Right lobe of liver (tissue), 6 donors: ENCODE results near the gene CCT2. TPM values are rescaled to one million over a fixed set of nuclear protein-coding genes. Genes with fewer than 3 reads are reported as not detected.

Experiments
- ATAC-seq, 4 donors: fragments of 200-7000 bp; cut with Tn5 transposase; one replicate each; pipeline ENCODE4 v1.9.1; 2020; ENCODE audit warnings: mild to moderate bottlenecking in 4 of 4, moderate library complexity in 4 of 4
- DNase-seq, 3 donors: peaks; one replicate each; pipeline ENCODE4 v3.0.0-alpha.2; 2020
- H3K27ac ChIP-seq, 3 donors: fragments of 200-600 bp; one replicate each; pipeline ENCODE4 v1.8.0; 2022
- H3K27me3 ChIP-seq, 2 donors: fragments of 200-600 bp; one replicate each; pipeline ENCODE4 v1.8.0; 2022
- H3K36me3 ChIP-seq, 4 donors: fragments of 200-600 bp; sonication (generic) in 1 of 4; one replicate each; pipeline versions ENCODE4 v1.5.1 to v1.8.0; 2017 to 2022; ENCODE audit warnings: control low read depth in 1 of 4
- H3K4me1 ChIP-seq, 4 donors: fragments of 200-600 bp; sonication (generic) in 1 of 4; one replicate each; pipeline versions ENCODE4 v1.5.1 to v1.8.0; 2017 to 2022; ENCODE audit warnings: control low read depth in 1 of 4
- H3K4me3 ChIP-seq, 3 donors: fragments of 200-600 bp; one replicate each; pipeline ENCODE4 v1.8.0; 2022
- H3K9me3 ChIP-seq, 4 donors: fragments of 200-600 bp; sonication (generic) in 1 of 4; one replicate each; pipeline versions ENCODE4 v1.5.1 to v1.8.0; 2017 to 2022; ENCODE audit warnings: control low read depth in 1 of 4
- CTCF ChIP-seq, 4 donors: fragments of 200-600 bp in 3 of 4; fragments of 450-650 bp in 1 of 4; IDR thresholded peaks; one replicate each; pipeline versions ENCODE4 v1.5.1 to v1.8.0; 2016 to 2022; ENCODE audit warnings: antibody characterized with exemption in 4 of 4, mild to moderate bottlenecking in 2 of 4
- POLR2A ChIP-seq: fragments of 450-650 bp; IDR thresholded peaks from one replicate; pipeline ENCODE4 v1.6.1; 2017; ENCODE audit warnings: antibody characterized with exemption, mild to moderate bottlenecking
- WGBS: methylation state at CpG from one replicate; pipeline ENCODE4 v1.1.6; 2018; ENCODE audit warnings: low coverage, low lambda C conversion rate; ENCODE audit not compliant: insufficient coverage; ENCODE audit errors: missing lambda C conversion rate; 5-methylcytosine and 5-hydroxymethylcytosine counted together
- intact Hi-C, 2 donors: fragments of 100-400 bp; cut with DNase I; formaldehyde crosslinking; loops; one replicate each; pipeline versions ENCODE4 v1.11.2 to v1.14.1; 2022
- total RNA-seq, 6 experiments: library from RNA; depleted of rRNA in 2 of 6; stranded (reverse); fragments of >200 nt in 2 of 6; fragmentation: NEBNext Ultra II Directional in 3 of 6; extraction: Animal tissue kit (Norgen Biotek cat#: 25700) in 3 of 6; gene quantifications; one replicate each; pipeline versions ENCODE4 v1.1.0 to v1.2.4, GENCODE V29; 2016 to 2023
- donor health status: DM: no; HTN: yes; CAD: no.
- donor health status: DM: no; HTN: no; CAD: no.
- donor health status: DM: no; HTN: no; CAD: no.
- donor health status: DM: no; HTN: yes; CAD: no.
- donor health status: DM: no; HTN: yes; CAD: no.

The CCT2 gene
- total RNA-seq, 6 experiments from 2014 or later: 39.8 to 81.9 (median 54.3) TPM

DNA sequence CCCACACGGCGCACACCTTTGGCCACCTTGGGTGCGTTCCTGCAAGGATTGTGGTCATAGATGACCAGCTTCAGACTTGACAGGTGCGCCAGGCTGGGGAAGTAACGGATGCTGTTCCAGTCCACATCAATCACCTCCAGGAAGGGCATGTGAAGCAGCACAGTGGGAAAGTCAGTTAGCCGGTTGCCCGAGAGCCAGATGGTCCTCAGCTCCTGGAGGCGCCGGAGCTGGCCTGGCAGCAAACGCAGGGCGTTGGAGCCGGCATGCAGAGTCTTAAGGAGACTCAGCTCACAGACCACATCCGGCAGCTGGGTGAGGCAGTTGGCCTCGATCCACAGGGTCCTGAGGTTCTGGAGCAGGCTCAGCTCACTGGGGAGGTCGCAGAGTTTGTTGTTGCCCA lies 24.9 kb downstream of the CCT2 start:
- no peaks in the 10 kb centered on the region for H3K27me3 ChIP-seq
- H3K27ac ChIP-seq: no peak overlapping the region
- ATAC-seq: no peak
- WGBS: 94% methylated on average over 7 of the region's 15 CpGs
- no peak overlapping the region for H3K4me3 ChIP-seq
- no peaks in the 10 kb centered on the region for H3K4me1 ChIP-seq
- no peaks in the 10 kb centered on the region for H3K36me3 ChIP-seq
- no peaks in the 10 kb centered on the region for H3K9me3 ChIP-seq
- no peak for DNase-seq
- intact Hi-C loops: no loop called here
- TF ChIP-seq POLR2A (no peak), CTCF (IDR thresholded peaks at IDR 0.05) (no peak)

DNA sequence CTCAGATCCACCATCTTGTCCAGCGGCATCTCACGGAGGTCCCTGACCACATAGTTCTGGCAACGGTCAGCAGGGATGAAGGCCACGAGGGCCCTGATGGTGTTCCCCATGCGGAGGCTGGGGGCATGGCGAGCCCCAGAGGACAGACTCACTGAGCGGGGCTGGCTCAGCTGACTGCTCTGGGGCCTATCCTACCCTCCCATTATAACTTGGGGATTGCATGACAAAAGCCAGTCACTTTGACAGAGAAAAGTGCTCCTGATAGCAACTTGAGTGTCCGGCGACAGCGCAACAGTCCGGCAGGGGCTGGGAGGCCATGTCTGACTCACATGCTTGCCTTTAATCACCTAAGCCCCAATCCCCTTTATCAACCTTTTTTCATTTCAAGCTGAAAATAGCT lies 25.5 kb downstream of the CCT2 start, which contains the start of gene LRRC10:
Gene LRRC10, minus strand, starts transcription at position 179 of the 400 bp plus-strand sequence. Its CDS starts 69 bp downstream, at position 110.
- DNase-seq (no peak), ATAC-seq (no peak)
- TF ChIP-seq POLR2A (no peak), CTCF (IDR thresholded peaks at IDR 0.05) (no peak)
- H3K27me3 ChIP-seq: no peaks in the 10 kb centered on the region
- no peaks in the 10 kb centered on the region for H3K9me3 ChIP-seq
- no peaks in the 10 kb centered on the region for H3K36me3 ChIP-seq
- no peak within 1 kb of the TSS for H3K4me3 ChIP-seq
- WGBS: 50% methylated on average over 2 of the region's 11 CpGs
- H3K4me1 ChIP-seq: no peaks in the 10 kb centered on the region
- intact Hi-C loops: no loop called here
- H3K27ac ChIP-seq: no peak within 1 kb of the TSS

DNA sequence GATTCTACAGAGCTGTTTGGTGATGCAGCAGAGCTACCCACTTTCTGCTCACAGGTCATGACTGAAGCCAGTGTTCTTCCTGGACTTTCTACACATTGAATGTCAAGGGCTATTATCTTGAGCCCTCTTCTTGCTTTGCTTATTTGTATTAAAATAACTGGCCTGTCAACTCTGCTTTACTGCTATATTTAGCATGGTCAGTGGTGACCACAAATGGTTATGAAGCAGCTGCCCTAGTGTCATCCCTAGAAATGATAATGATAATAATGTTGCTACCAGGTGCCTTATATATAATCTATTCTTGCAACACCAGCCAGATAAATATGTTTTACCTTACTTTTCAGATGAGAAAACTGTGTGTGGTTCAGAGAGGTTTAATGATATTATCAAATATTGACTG lies 28.1 kb downstream of the CCT2 start:
- Histone ChIP-seq H3K36me3 (no peaks in the 10 kb centered on the region), H3K4me3 (no peak overlapping the region), H3K4me1 (no peaks in the 10 kb centered on the region), H3K27ac (no peak overlapping the region), H3K9me3 (no peaks in the 10 kb centered on the region), H3K27me3 (no peaks in the 10 kb centered on the region)
- ATAC-seq (no peak), DNase-seq (no peak)
- intact Hi-C loops: no loop called here
- TF ChIP-seq POLR2A: no peak
- no peak for TF ChIP-seq CTCF (IDR thresholded peaks at IDR 0.05)

GRCh38 chr12:69616025-69616424 lies 30.8 kb downstream of the CCT2 start:
- 58% methylated on average over 8 of the region's 14 CpGs for WGBS
- H3K4me1 ChIP-seq: no peaks in the 10 kb centered on the region
- no peaks in the 10 kb centered on the region for H3K27me3 ChIP-seq
- TF ChIP-seq POLR2A (no peak), CTCF (IDR thresholded peaks at IDR 0.05) (no peak)
- no peak overlapping the region for H3K27ac ChIP-seq
- no peak overlapping the region for H3K4me3 ChIP-seq
- ATAC-seq (no peak), DNase-seq (no peak)
- no peaks in the 10 kb centered on the region for H3K36me3 ChIP-seq
- H3K9me3 ChIP-seq: no peaks in the 10 kb centered on the region
- intact Hi-C loops: no loop called here

DNA sequence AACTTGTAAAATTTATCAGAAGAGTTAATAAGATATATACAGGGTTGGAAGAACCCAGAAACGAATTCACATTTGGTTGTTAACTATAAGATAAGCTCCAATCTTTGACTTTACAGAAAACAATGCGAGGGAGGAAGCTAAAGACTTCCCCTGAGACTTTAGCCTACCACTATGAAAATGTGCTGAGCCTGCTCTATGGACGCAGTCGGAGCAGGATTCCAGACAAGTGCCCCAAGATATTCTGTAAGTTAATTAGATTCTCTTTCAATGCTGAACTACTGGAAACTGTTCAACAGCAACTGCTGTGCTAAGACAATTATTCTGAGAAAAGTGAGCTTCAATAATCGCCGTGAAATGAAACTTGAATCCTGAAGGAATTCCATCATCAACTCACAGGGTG lies 33.8 kb downstream of the CCT2 start:
- H3K27me3 ChIP-seq: no peaks in the 10 kb centered on the region
- WGBS: 54% methylated on average over 6 of the region's 6 CpGs
- intact Hi-C loops: no loop called here
- TF ChIP-seq POLR2A (no peak), CTCF (IDR thresholded peaks at IDR 0.05) (no peak)
- no peak for DNase-seq
- no peaks in the 10 kb centered on the region for H3K9me3 ChIP-seq
- no peaks in the 10 kb centered on the region for H3K36me3 ChIP-seq
- H3K4me3 ChIP-seq: no peak overlapping the region
- no peaks in the 10 kb centered on the region for H3K4me1 ChIP-seq
- no peak overlapping the region for H3K27ac ChIP-seq
- peak in 3 of 4 donors; percentile 46 to 52 (median 49) for ATAC-seq
